Heart right ventricle (tissue), 16 donors: ENCODE measurements around the gene FLAD1. TPM values are rescaled to one million over a fixed set of nuclear protein-coding genes. Genes with fewer than 3 reads are reported as not detected.
A peak's percentile ranks its signal among the peaks of the same experiment; 100 is the strongest.
"Not testable (repeated sequence)": the region's sequence is repeated elsewhere in the genome, so short reads cannot be mapped to it uniquely, and the experiment has no call there.

Experiments used
- ATAC-seq, 8 donors: fragments of 200-7000 bp; cut with Tn5 transposase; one replicate each; pipeline ENCODE4 v1.9.1; 2020; ENCODE audit warnings: mild to moderate bottlenecking in 8 of 8, moderate library complexity in 8 of 8, moderate number of reproducible peaks in 1 of 8
- DNase-seq, 2 donors: peaks; one replicate each; pipeline ENCODE4 v3.0.0-alpha.2; 2020
- H3K27ac ChIP-seq, 10 donors: fragments of 200-600 bp; sonication (generic) in 2 of 10; one replicate each; pipeline versions ENCODE4 v1.5.0 to v1.8.0; 2020 to 2022; ENCODE audit warnings: mild to moderate bottlenecking in 3 of 10
- H3K27me3 ChIP-seq, 7 donors: fragments of 200-600 bp; one replicate each; pipeline ENCODE4 v1.8.0; 2021 to 2022; ENCODE audit warnings: mild to moderate bottlenecking in 2 of 7
- H3K36me3 ChIP-seq, 9 donors: fragments of 200-600 bp; sonication (generic) in 1 of 9; one replicate each; pipeline versions ENCODE4 v1.5.0 to v1.8.0; 2020 to 2022; ENCODE audit warnings: mild to moderate bottlenecking in 2 of 9
- H3K4me1 ChIP-seq, 9 donors: fragments of 200-600 bp; sonication (generic) in 1 of 9; one replicate each; pipeline versions ENCODE4 v1.5.0 to v1.8.0; 2020 to 2022; ENCODE audit warnings: mild to moderate bottlenecking in 4 of 9
- H3K4me3 ChIP-seq, 10 donors: fragments of 200-600 bp; sonication (generic) in 2 of 10; one replicate each; pipeline versions ENCODE4 v1.5.0 to v1.8.0; 2020 to 2022; ENCODE audit warnings: mild to moderate bottlenecking in 7 of 10, moderate library complexity in 2 of 10
- H3K9me3 ChIP-seq, 11 donors: fragments of 200-600 bp in 10 of 11; sonication (generic) in 2 of 11; one replicate each; pipeline versions ENCODE4 v1.5.0 to v1.8.0; 2013 to 2022; ENCODE audit warnings: mild to moderate bottlenecking in 2 of 11, control low read depth in 1 of 11, moderate library complexity in 1 of 11
- WGBS, 2 donors: extraction: QIAGEN DNeasy Blood & Tissue Kit; methylation state at CpG; one replicate each; pipeline ENCODE4 v1.1.7; 2013; ENCODE audit warnings: inconsistent platforms in 1 of 2; 5-methylcytosine and 5-hydroxymethylcytosine counted together
- intact Hi-C, 10 donors: fragments of 100-400 bp; cut with DNase I; formaldehyde crosslinking; loops; one replicate each; pipeline versions ENCODE4 v1.11.1 to v1.14.2; 2022
- polyA plus RNA-seq, 2 donors: library from polyadenylated mRNA; stranded (reverse); fragments of 200-250 nt; gene quantifications; one replicate each; pipeline ENCODE4 v1.2.3, GENCODE V29; 2013
- total RNA-seq, 10 donors: library from RNA; stranded (reverse); fragmentation: NEBNext Ultra II Directional in 3 of 10; extraction: Animal tissue kit (Norgen Biotek cat#: 25700) in 3 of 10; gene quantifications; one replicate each; pipeline versions ENCODE4 v1.2.1 to v1.2.4, GENCODE V29; 2021 to 2023
- TF ChIP-seq, protein P1 (sequence below), 9 donors: fragments of 200-600 bp; sonication (generic) in 2 of 9; IDR thresholded peaks; one replicate each; pipeline versions ENCODE4 v1.5.0 to v1.8.0; 2021 to 2022; ENCODE audit warnings: antibody characterized with exemption in 9 of 9, mild to moderate bottlenecking in 5 of 9, moderate library complexity in 1 of 9
- donor health status: Arrhythmogenic right ventricular cardiomyopathy.
- donor health status: ischemic (EF 13 %, LVEDD 7.1; RV severe dilation, severe dysfunction).
- donor health status: healthy with polysubstance abuse.
- donor health status: DM: no; HTN: yes; CAD: no.
- donor health status: DM: no; HTN: no; CAD: no.
- donor health status: ischemic (EF 25% LVEDD 6.9; RV normal size, moderate dysfunction).
- donor health status: ischemic (EF 25% LVEDD 5.7; RV mildly dilated, moderate dysfunction).
- donor health status: healthy.
- donor health status: DM: yes; HTN: yes; CAD: no.
- donor health status: Ischemic cardiomyopathy.
- donor health status: ischemic (EF 35%, LVEDD 5.7; RV mildly dilated, moderate dysfunction).
- donor health status: nonischemic (EF 11% LVEDD 7.7; RV severe dilation, severe dysfunction).
- donor health status: DM: yes; HTN: yes; CAD: no.
- donor health status: PGD.
- donor health status: ischemic (EF 29% LVEDD 5.4; RV normal size, mild dysfunction).
- donor health status: nonischemic (EF 23%, LVEDD 6.1; RV moderate dilation, normal function).

Gene FLAD1
- total and polyA plus RNA-seq, 12 donors: 20.1 to 41.6 (median 25.0) TPM

DNA sequence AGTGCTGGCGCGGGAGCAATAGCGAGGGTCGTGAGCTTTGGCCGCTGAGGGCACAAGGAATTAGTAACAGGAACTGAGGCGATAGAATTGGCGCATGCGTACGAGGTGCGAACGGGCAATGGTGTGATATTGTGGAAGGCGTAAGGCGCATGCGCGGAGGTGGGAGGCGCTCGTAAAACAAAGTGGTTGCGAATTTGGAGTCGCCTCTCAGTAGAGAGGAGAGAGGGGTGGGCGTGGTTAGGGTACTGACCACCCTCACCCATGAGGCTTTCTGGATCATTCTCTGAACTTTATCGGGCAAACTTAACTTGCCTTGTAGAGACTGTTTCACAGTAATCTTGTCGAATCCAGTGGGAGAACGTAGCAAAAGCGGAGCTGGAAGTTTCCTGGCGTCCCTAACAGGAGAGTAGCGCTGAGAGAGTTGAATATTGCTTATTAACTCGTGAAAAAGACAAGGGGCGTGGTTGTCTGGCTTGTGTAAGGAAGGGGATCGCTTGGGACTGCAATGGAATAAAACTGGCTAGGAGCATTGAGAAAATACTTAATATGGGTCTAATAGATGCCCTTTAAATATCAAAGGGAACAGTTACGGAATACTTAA, 8.2 kb upstream of the FLAD1 start:
- Histone ChIP-seq H3K27ac (peak overlapping the region; percentile 71 to 100 (median 96)), H3K36me3 (peaks cover 0 to 17% (median 4%) of the 10 kb centered on the region in 9 donors), H3K4me1 (peaks cover 23 to 58% (median 43%) of the 10 kb centered on the region in 9 donors), H3K4me3 (peak overlapping the region; percentile 41 to 89 (median 66)), H3K27me3 (no peaks in the 10 kb centered on the region), H3K9me3 (no peaks in the 10 kb centered on the region)
- peak; percentile 93 to 96 for DNase-seq
- intact Hi-C loops: loop anchor here in 6 of 10 donors (1.0 to 10.0 kb wide), 6 partner anchors 8 to 87 kb away; partner anchors contain the start of genes ADAM15 (in 2 of the 6), EFNA4 (in 2 of the 6) and FLAD1 (in 1 of the 6)
- 0% methylated on average over 30 of the region's 30 CpGs for WGBS, 2 donors
- TF ChIP-seq, protein P1, sequence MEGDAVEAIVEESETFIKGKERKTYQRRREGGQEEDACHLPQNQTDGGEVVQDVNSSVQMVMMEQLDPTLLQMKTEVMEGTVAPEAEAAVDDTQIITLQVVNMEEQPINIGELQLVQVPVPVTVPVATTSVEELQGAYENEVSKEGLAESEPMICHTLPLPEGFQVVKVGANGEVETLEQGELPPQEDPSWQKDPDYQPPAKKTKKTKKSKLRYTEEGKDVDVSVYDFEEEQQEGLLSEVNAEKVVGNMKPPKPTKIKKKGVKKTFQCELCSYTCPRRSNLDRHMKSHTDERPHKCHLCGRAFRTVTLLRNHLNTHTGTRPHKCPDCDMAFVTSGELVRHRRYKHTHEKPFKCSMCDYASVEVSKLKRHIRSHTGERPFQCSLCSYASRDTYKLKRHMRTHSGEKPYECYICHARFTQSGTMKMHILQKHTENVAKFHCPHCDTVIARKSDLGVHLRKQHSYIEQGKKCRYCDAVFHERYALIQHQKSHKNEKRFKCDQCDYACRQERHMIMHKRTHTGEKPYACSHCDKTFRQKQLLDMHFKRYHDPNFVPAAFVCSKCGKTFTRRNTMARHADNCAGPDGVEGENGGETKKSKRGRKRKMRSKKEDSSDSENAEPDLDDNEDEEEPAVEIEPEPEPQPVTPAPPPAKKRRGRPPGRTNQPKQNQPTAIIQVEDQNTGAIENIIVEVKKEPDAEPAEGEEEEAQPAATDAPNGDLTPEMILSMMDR (IDR thresholded peaks at IDR 0.05): no peak
- peak; percentile 50 to 74 (median 69) for ATAC-seq

DNA sequence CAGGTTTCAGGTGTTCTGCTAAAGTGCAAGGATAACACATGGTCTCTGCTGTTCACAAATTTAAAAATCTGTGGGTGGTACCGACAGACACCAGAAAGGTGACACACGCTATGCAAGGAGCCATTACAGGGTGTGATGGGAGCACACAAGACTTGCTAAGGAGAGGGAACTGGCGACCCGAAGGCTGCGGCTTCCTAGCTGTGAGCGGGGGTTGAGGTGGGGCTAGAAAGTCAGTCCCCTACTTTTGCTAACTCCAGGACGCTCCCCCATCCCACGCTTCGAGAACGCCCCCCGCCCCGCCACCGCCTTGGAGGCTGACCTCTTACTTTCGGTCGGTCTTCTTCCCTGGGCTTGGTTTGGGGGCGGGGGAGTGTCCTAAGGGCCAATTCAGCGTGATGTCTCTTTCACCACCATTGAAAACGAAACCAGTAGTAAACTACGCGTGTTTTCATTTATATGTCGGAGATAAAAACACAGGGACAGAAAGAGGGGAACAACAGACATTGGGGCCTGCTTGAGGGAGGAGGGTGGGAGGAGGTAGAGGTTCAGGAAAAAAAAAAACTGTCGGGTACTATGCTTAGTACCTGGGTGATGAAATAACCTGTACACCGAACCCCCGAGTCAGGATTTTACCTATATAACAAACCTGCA, 7.6 kb upstream of the FLAD1 start:
- TF ChIP-seq, protein P1 (IDR thresholded peaks at IDR 0.05): no peak
- Histone ChIP-seq H3K4me1 (peaks cover 17 to 52% (median 37%) of the 10 kb centered on the region in 9 donors), H3K9me3 (no peaks in the 10 kb centered on the region), H3K4me3 (peak overlapping the region; percentile 41 to 89 (median 66)), H3K27ac (peak overlapping the region; percentile 71 to 100 (median 96)), H3K27me3 (no peaks in the 10 kb centered on the region), H3K36me3 (peaks cover 0 to 23% (median 4%) of the 10 kb centered on the region in 9 donors)
- 1% methylated on average over 24 of the region's 24 CpGs for WGBS, 2 donors
- intact Hi-C loops: loop anchor here in 4 of 10 donors (1.0 to 10.0 kb wide), 3 partner anchors 8 to 79 kb away; partner anchors contain the start of genes ADAM15 (in 1 of the 4) and FLAD1 (in 1 of the 4)
- no peak for ATAC-seq
- DNase-seq: peak; percentile 45 to 63

DNA sequence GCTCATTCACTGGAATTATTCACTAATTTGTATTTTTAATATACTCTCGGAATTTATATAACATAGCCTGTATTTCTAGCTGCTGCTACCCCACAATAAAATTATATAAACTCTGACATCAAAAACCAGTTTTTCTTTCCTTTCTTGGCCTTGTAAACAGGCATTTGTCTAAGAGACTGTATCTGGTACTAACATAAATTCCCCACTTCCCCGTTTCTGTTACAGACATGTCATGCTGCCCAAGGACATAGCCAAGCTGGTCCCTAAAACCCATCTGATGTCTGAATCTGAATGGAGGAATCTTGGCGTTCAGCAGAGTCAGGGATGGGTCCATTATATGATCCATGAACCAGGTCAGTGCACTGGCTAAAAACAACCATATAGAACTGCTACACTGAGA, 5.4 kb upstream of the FLAD1 start:
- H3K9me3 ChIP-seq, H3K27me3 ChIP-seq, H3K4me3 ChIP-seq, DNase-seq, ATAC-seq: not testable (repeated sequence)
- Histone ChIP-seq H3K27ac (peak overlapping the region in 1 of 10 donors; percentile 97), H3K36me3 (peaks cover 0 to 23% (median 4%) of the 10 kb centered on the region in 9 donors), H3K4me1 (peaks cover 7 to 39% (median 22%) of the 10 kb centered on the region in 9 donors)
- intact Hi-C loops: loop anchor here in 1 of 10 donors (10.0 kb wide), 1 partner anchor 77 kb away; the partner anchor contains the start of gene ADAM15
- WGBS, 2 donors: 78 to 83% methylated on average over 3 of the region's 3 CpGs

DNA sequence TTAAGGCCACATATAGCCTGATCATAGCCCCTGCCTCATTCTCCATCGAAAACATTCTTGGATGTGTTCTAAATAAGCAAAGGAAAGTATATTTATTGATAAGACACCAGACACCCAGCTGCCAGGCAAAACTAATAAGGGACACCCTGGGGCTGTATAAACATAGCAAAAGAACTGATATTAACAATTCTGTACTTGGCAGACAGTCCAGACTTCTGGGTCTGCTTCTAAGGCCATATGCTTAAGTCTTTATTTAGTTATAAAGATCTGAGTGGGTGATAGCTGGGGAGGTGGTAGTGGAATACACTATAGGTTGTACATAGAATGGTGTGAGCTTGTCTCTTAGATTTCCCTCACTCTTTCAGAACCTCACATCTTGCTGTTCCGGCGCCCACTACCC, 4.8 kb upstream of the FLAD1 start:
- Histone ChIP-seq H3K27me3 (no peaks in the 10 kb centered on the region), H3K4me3 (no peak overlapping the region), H3K4me1 (peaks cover 4 to 34% (median 16%) of the 10 kb centered on the region in 9 donors), H3K27ac (no peak overlapping the region), H3K36me3 (peaks cover 0 to 23% (median 4%) of the 10 kb centered on the region in 9 donors), H3K9me3 (no peaks in the 10 kb centered on the region)
- intact Hi-C loops: loop anchor here in 1 of 10 donors (10.0 kb wide), 1 partner anchor 76 kb away; the partner anchor contains the start of gene ADAM15
- no peak for DNase-seq
- WGBS, 2 donors: 93 to 96% methylated on average over 3 of the region's 3 CpGs
- no peak for ATAC-seq
- TF ChIP-seq, protein P1 (IDR thresholded peaks at IDR 0.05): no peak
